ENCODE data around the gene PIP4K2B.

Gene PIP4K2B

GRCh38 chr17:38762231-38762630 lies 37.1 kb downstream of the PIP4K2B start:
- Histone ChIP-seq H3K14ac (ENCODE audit: low read length) (no peak overlapping the region), H2BK12ac (ENCODE audit: low read length) (no peak overlapping the region), H3K9ac (ENCODE audit: low read length) (no peak overlapping the region), H2BK120ac (ENCODE audit: insufficient read depth, low read length, poor library complexity) (no peak overlapping the region), H2BK5ac (ENCODE audit: low read depth, low read length, poor library complexity) (no peak overlapping the region), H2AFZ (ENCODE audit: insufficient read depth, low read length, poor library complexity) (no peak overlapping the region), H4K91ac (ENCODE audit: low read depth, low read length) (no peak overlapping the region), H4K12ac (ENCODE audit: low read depth, low read length) (no peak overlapping the region), H3K79me2 (ENCODE audit: control insufficient read depth, insufficient read depth, low read length, poor library complexity) (no peaks in the 10 kb centered on the region), H3K79me1 (ENCODE audit: low read length) (no peaks in the 10 kb centered on the region), H4K8ac (ENCODE audit: low read depth, low read length) (no peak overlapping the region), H3K27ac (ENCODE audit: low read depth, low read length) (no peak overlapping the region), H3K9me3 (ENCODE audit: insufficient read depth, low read depth, low read length) (no peaks in the 10 kb centered on the region), H3K4me3 (ENCODE audit: low read depth, low read length) (no peak overlapping the region), H3K4ac (ENCODE audit: low read depth, low read length) (no peak overlapping the region), H3K23ac (ENCODE audit: low read length) (no peak overlapping the region), H3K18ac (ENCODE audit: low read length) (no peak overlapping the region), H3K4me2 (ENCODE audit: low read length) (no peak overlapping the region), H3K27me3 (ENCODE audit: insufficient read depth, low read length) (no peaks in the 10 kb centered on the region), H2AK5ac (ENCODE audit: low read length) (no peak overlapping the region), H3K36me3 (ENCODE audit: control insufficient read depth in 1 of 2, insufficient read depth in 2 of 2, low read length in 2 of 2) (peaks cover 52 to 68% of the 10 kb centered on the region in 2 experiments), H3K4me1 (ENCODE audit: control insufficient read depth in 1 of 2, insufficient read depth in 2 of 2, low read length in 2 of 2) (no peaks in the 10 kb centered on the region)
- DNase-seq, result no peak
- no CpG with 5 or more reads among the region's 3 CpGs for WGBS (ENCODE audit: extremely low coverage, insufficient coverage, insufficient read length)

GRCh38 chr17:38761612-38762011 lies 37.7 kb downstream of the PIP4K2B start:
- no peaks in the 10 kb centered on the region for H3K27me3 ChIP-seq (ENCODE audit: insufficient read depth, low read length)
- no peak overlapping the region for H2BK120ac ChIP-seq (ENCODE audit: insufficient read depth, low read length, poor library complexity)
- no peak overlapping the region for H3K4ac ChIP-seq (ENCODE audit: low read depth, low read length)
- H3K14ac ChIP-seq (ENCODE audit: low read length), result no peak overlapping the region
- no peaks in the 10 kb centered on the region for H3K79me2 ChIP-seq (ENCODE audit: control insufficient read depth, insufficient read depth, low read length, poor library complexity)
- no peak overlapping the region for H2AK5ac ChIP-seq (ENCODE audit: low read length)
- H3K27ac ChIP-seq (ENCODE audit: low read depth, low read length), result no peak overlapping the region
- no peak overlapping the region for H3K4me2 ChIP-seq (ENCODE audit: low read length)
- H4K12ac ChIP-seq (ENCODE audit: low read depth, low read length), result no peak overlapping the region
- no peak overlapping the region for H3K4me3 ChIP-seq (ENCODE audit: low read depth, low read length)
- H3K79me1 ChIP-seq (ENCODE audit: low read length), result no peaks in the 10 kb centered on the region
- H3K4me1 ChIP-seq (ENCODE audit: control insufficient read depth in 1 of 2, insufficient read depth in 2 of 2, low read length in 2 of 2), result no peaks in the 10 kb centered on the region
- no peak overlapping the region for H4K91ac ChIP-seq (ENCODE audit: low read depth, low read length)
- peaks cover 51 to 67% of the 10 kb centered on the region in 2 experiments for H3K36me3 ChIP-seq (ENCODE audit: control insufficient read depth in 1 of 2, insufficient read depth in 2 of 2, low read length in 2 of 2)
- no peak overlapping the region for H2AFZ ChIP-seq (ENCODE audit: insufficient read depth, low read length, poor library complexity)
- DNase-seq, result peak; percentile 10 to 31
- WGBS (ENCODE audit: extremely low coverage, insufficient coverage, insufficient read length), result no CpG with 5 or more reads among the region's 4 CpGs
- no peaks in the 10 kb centered on the region for H3K9me3 ChIP-seq (ENCODE audit: insufficient read depth, low read depth, low read length)
- H2BK5ac ChIP-seq (ENCODE audit: low read depth, low read length, poor library complexity), result no peak overlapping the region
- H4K8ac ChIP-seq (ENCODE audit: low read depth, low read length), result no peak overlapping the region
- H3K9ac ChIP-seq (ENCODE audit: low read length), result no peak overlapping the region
- H2BK12ac ChIP-seq (ENCODE audit: low read length), result no peak overlapping the region
- no peak overlapping the region for H3K18ac ChIP-seq (ENCODE audit: low read length)
- H3K23ac ChIP-seq (ENCODE audit: low read length), result no peak overlapping the region

- no peak overlapping the region for H2BK12ac ChIP-seq (ENCODE audit: low read length)
- DNase-seq, result no peak
- H2AFZ ChIP-seq (ENCODE audit: insufficient read depth, low read length, poor library complexity), result peak overlapping the region; percentile 60
- H3K36me3 ChIP-seq (ENCODE audit: control insufficient read depth in 1 of 2, insufficient read depth in 2 of 2, low read length in 2 of 2), result peaks cover 22 to 29% of the 10 kb centered on the region in 2 experiments
- H2AK5ac ChIP-seq (ENCODE audit: low read length), result peak overlapping the region; percentile 67
- no CpG with 5 or more reads among the region's 22 CpGs for WGBS (ENCODE audit: extremely low coverage, insufficient coverage, insufficient read length)
- H3K27me3 ChIP-seq (ENCODE audit: insufficient read depth, low read length), result no peaks in the 10 kb centered on the region
- peak overlapping the region; percentile 38 for H3K27ac ChIP-seq (ENCODE audit: low read depth, low read length)
- H3K4me1 ChIP-seq (ENCODE audit: control insufficient read depth in 1 of 2, insufficient read depth in 2 of 2, low read length in 2 of 2), result peaks cover 7 to 11% of the 10 kb centered on the region in 2 experiments
- peak overlapping the region; percentile 63 for H2BK120ac ChIP-seq (ENCODE audit: insufficient read depth, low read length, poor library complexity)
- H2BK5ac ChIP-seq (ENCODE audit: low read depth, low read length, poor library complexity), result peak overlapping the region; percentile 32
- peak overlapping the region; percentile 68 for H4K91ac ChIP-seq (ENCODE audit: low read depth, low read length)
- peak overlapping the region; percentile 42 for H3K18ac ChIP-seq (ENCODE audit: low read length)
- H3K23ac ChIP-seq (ENCODE audit: low read length), result no peak overlapping the region
- peaks cover 17% of the 10 kb centered on the region for H3K79me2 ChIP-seq (ENCODE audit: control insufficient read depth, insufficient read depth, low read length, poor library complexity)
- H3K79me1 ChIP-seq (ENCODE audit: low read length), result peaks cover 24% of the 10 kb centered on the region
- peak overlapping the region; percentile 79 for H3K14ac ChIP-seq (ENCODE audit: low read length)
- H4K8ac ChIP-seq (ENCODE audit: low read depth, low read length), result peak overlapping the region; percentile 90
- peak overlapping the region; percentile 83 for H3K4me2 ChIP-seq (ENCODE audit: low read length)
- H3K9ac ChIP-seq (ENCODE audit: low read length), result peak overlapping the region; percentile 98
- H3K9me3 ChIP-seq (ENCODE audit: insufficient read depth, low read depth, low read length), result no peaks in the 10 kb centered on the region
- peak overlapping the region; percentile 94 for H3K4me3 ChIP-seq (ENCODE audit: low read depth, low read length)
- peak overlapping the region; percentile 68 for H4K12ac ChIP-seq (ENCODE audit: low read depth, low read length)
- peak overlapping the region; percentile 66 for H3K4ac ChIP-seq (ENCODE audit: low read depth, low read length)
These were observed 46.3 kb downstream of the PIP4K2B start for GRCh38 chr17:38753071-38753506.

- Histone ChIP-seq H3K79me1 (ENCODE audit: low read length) (peaks cover 30% of the 10 kb centered on the region), H3K4me2 (ENCODE audit: low read length) (peak within 1 kb of the TSS; percentile 94), H4K12ac (ENCODE audit: low read depth, low read length) (peak within 1 kb of the TSS; percentile 68), H3K27me3 (ENCODE audit: insufficient read depth, low read length) (no peaks in the 10 kb centered on the region), H2BK12ac (ENCODE audit: low read length) (no peak within 1 kb of the TSS), H3K4ac (ENCODE audit: low read depth, low read length) (peak within 1 kb of the TSS; percentile 66), H3K14ac (ENCODE audit: low read length) (peak within 1 kb of the TSS; percentile 79), H3K18ac (ENCODE audit: low read length) (peak within 1 kb of the TSS; percentile 42), H3K79me2 (ENCODE audit: control insufficient read depth, insufficient read depth, low read length, poor library complexity) (peaks cover 22% of the 10 kb centered on the region), H3K27ac (ENCODE audit: low read depth, low read length) (peak within 1 kb of the TSS; percentile 38), H2BK120ac (ENCODE audit: insufficient read depth, low read length, poor library complexity) (peak within 1 kb of the TSS; percentile 63), H2BK5ac (ENCODE audit: low read depth, low read length, poor library complexity) (peak within 1 kb of the TSS; percentile 32), H3K4me3 (ENCODE audit: low read depth, low read length) (peak within 1 kb of the TSS; percentile 94), H3K9me3 (ENCODE audit: insufficient read depth, low read depth, low read length) (no peaks in the 10 kb centered on the region), H3K23ac (ENCODE audit: low read length) (no peak within 1 kb of the TSS), H3K4me1 (ENCODE audit: control insufficient read depth in 1 of 2, insufficient read depth in 2 of 2, low read length in 2 of 2) (peaks cover 7 to 11% of the 10 kb centered on the region in 2 experiments), H2AK5ac (ENCODE audit: low read length) (peak within 1 kb of the TSS; percentile 67), H2AFZ (ENCODE audit: insufficient read depth, low read length, poor library complexity) (peak within 1 kb of the TSS; percentile 67), H4K8ac (ENCODE audit: low read depth, low read length) (peak within 1 kb of the TSS; percentile 90), H4K91ac (ENCODE audit: low read depth, low read length) (peak within 1 kb of the TSS; percentile 68), H3K36me3 (ENCODE audit: control insufficient read depth in 1 of 2, insufficient read depth in 2 of 2, low read length in 2 of 2) (peaks cover 20 to 25% of the 10 kb centered on the region in 2 experiments), H3K9ac (ENCODE audit: low read length) (peak within 1 kb of the TSS; percentile 98)
- DNase-seq, result peak; percentile 100
- WGBS (ENCODE audit: extremely low coverage, insufficient coverage, insufficient read length), result no CpG with 5 or more reads among the region's 44 CpGs
These were observed 46.9 kb downstream of the PIP4K2B start, which contains the start of gene PSMB3 for GRCh38 chr17:38752308-38753070. TSS of gene PSMB3 (plus strand) at chr17:38752741. CDS start at chr17:38752827, 86 bp downstream.
